ENCODE data around the gene HSFX2. TPM values are rescaled to one million over a fixed set of nuclear protein-coding genes. Genes with fewer than 3 reads are reported as not detected.
A peak's percentile ranks its signal among the peaks of the same experiment; 100 is the strongest.
"Not testable (repeated sequence)": the region's sequence is repeated elsewhere in the genome, so short reads cannot be mapped to it uniquely, and the experiment has no call there.

Gene HSFX2
- polyA plus RNA-seq (2013, experiment 1 of 4): not detected
- not detected for polyA plus RNA-seq (2013, experiment 2 of 4)
- 0.85 TPM for polyA plus RNA-seq (2013, experiment 3 of 4)
- 0.41 TPM for polyA plus RNA-seq (2013, experiment 4 of 4)

GRCh38 chrX:149595214-149595613 lies at the start of gene HSFX2:
Gene HSFX2 (minus strand): TSS chrX:149595314. CDS start chrX:149594700, 614 bp downstream.
- H3K9me3 ChIP-seq (ENCODE audit: control insufficient read depth, low read length); H3K27ac ChIP-seq (ENCODE audit: insufficient read depth, low read depth, low read length, poor library complexity, severe bottlenecking); H3K4me3 ChIP-seq (ENCODE audit: insufficient read depth, low read depth, low read length); H3K36me3 ChIP-seq (ENCODE audit: control insufficient read depth, insufficient read depth, low read length); H3K4me1 ChIP-seq (ENCODE audit: control insufficient read depth, insufficient read depth, low read length); H3K27me3 ChIP-seq (ENCODE audit: control insufficient read depth, insufficient read depth, low read length, poor library complexity, severe bottlenecking): not testable (repeated sequence)
- no CpG with 5 or more reads among the region's 17 CpGs for WGBS, 2 experiments

GRCh38 chrX:149643496-149643895 lies 48.4 kb upstream of the HSFX2 start:
- Histone ChIP-seq H3K9me3 (ENCODE audit: control insufficient read depth, low read length) (no peaks in the 10 kb centered on the region), H3K27ac (ENCODE audit: insufficient read depth, low read depth, low read length, poor library complexity, severe bottlenecking) (no peak overlapping the region), H3K27me3 (ENCODE audit: control insufficient read depth, insufficient read depth, low read length, poor library complexity, severe bottlenecking) (no peaks in the 10 kb centered on the region), H3K4me1 (ENCODE audit: control insufficient read depth, insufficient read depth, low read length) (no peaks in the 10 kb centered on the region), H3K4me3 (ENCODE audit: insufficient read depth, low read depth, low read length) (no peak overlapping the region), H3K36me3 (ENCODE audit: control insufficient read depth, insufficient read depth, low read length) (no peaks in the 10 kb centered on the region)
- WGBS, 2 experiments: 88 to 95% methylated on average over 3 of the region's 4 CpGs

GRCh38 chrX:149641835-149642234 lies 46.7 kb upstream of the HSFX2 start:
- Histone ChIP-seq H3K27ac (ENCODE audit: insufficient read depth, low read depth, low read length, poor library complexity, severe bottlenecking) (no peak overlapping the region), H3K36me3 (ENCODE audit: control insufficient read depth, insufficient read depth, low read length) (no peaks in the 10 kb centered on the region), H3K4me1 (ENCODE audit: control insufficient read depth, insufficient read depth, low read length) (no peaks in the 10 kb centered on the region), H3K27me3 (ENCODE audit: control insufficient read depth, insufficient read depth, low read length, poor library complexity, severe bottlenecking) (no peaks in the 10 kb centered on the region), H3K4me3 (ENCODE audit: insufficient read depth, low read depth, low read length) (no peak overlapping the region), H3K9me3 (ENCODE audit: control insufficient read depth, low read length) (no peaks in the 10 kb centered on the region)
- WGBS, 2 experiments: 92 to 94% methylated on average over 1 to 2 of the region's 2 CpGs

- H3K27me3 ChIP-seq (ENCODE audit: control insufficient read depth, insufficient read depth, low read length, poor library complexity, severe bottlenecking): no peaks in the 10 kb centered on the region
- no peaks in the 10 kb centered on the region for H3K4me1 ChIP-seq (ENCODE audit: control insufficient read depth, insufficient read depth, low read length)
- no peak overlapping the region for H3K27ac ChIP-seq (ENCODE audit: insufficient read depth, low read depth, low read length, poor library complexity, severe bottlenecking)
- no peak overlapping the region for H3K4me3 ChIP-seq (ENCODE audit: insufficient read depth, low read depth, low read length)
- WGBS, 2 experiments: 90 to 100% methylated on average over 1 to 2 of the region's 3 CpGs
- H3K36me3 ChIP-seq (ENCODE audit: control insufficient read depth, insufficient read depth, low read length): no peaks in the 10 kb centered on the region
- H3K9me3 ChIP-seq (ENCODE audit: control insufficient read depth, low read length): no peaks in the 10 kb centered on the region
These were observed 46.3 kb upstream of the HSFX2 start for GRCh38 chrX:149641432-149641831.

GRCh38 chrX:149639568-149639967 lies 44.5 kb upstream of the HSFX2 start:
- WGBS, 2 experiments: 89 to 94% methylated on average over 3 of the region's 3 CpGs

GRCh38 chrX:149638860-149639259 lies 43.7 kb upstream of the HSFX2 start:
- no peaks in the 10 kb centered on the region for H3K4me1 ChIP-seq (ENCODE audit: control insufficient read depth, insufficient read depth, low read length)
- H3K36me3 ChIP-seq (ENCODE audit: control insufficient read depth, insufficient read depth, low read length): no peaks in the 10 kb centered on the region
- H3K9me3 ChIP-seq (ENCODE audit: control insufficient read depth, low read length): no peaks in the 10 kb centered on the region
- H3K4me3 ChIP-seq (ENCODE audit: insufficient read depth, low read depth, low read length): no peak overlapping the region
- H3K27me3 ChIP-seq (ENCODE audit: control insufficient read depth, insufficient read depth, low read length, poor library complexity, severe bottlenecking): peaks cover under 1% of the 10 kb centered on the region
- H3K27ac ChIP-seq (ENCODE audit: insufficient read depth, low read depth, low read length, poor library complexity, severe bottlenecking): no peak overlapping the region

More at GRCh38 chrX:149639568-149639967, 44.5 kb upstream of the HSFX2 start:
- no peaks in the 10 kb centered on the region for H3K36me3 ChIP-seq (ENCODE audit: control insufficient read depth, insufficient read depth, low read length)
- H3K4me1 ChIP-seq (ENCODE audit: control insufficient read depth, insufficient read depth, low read length): no peaks in the 10 kb centered on the region
- no peak overlapping the region for H3K27ac ChIP-seq (ENCODE audit: insufficient read depth, low read depth, low read length, poor library complexity, severe bottlenecking)
- no peaks in the 10 kb centered on the region for H3K27me3 ChIP-seq (ENCODE audit: control insufficient read depth, insufficient read depth, low read length, poor library complexity, severe bottlenecking)
- no peaks in the 10 kb centered on the region for H3K9me3 ChIP-seq (ENCODE audit: control insufficient read depth, low read length)
- no peak overlapping the region for H3K4me3 ChIP-seq (ENCODE audit: insufficient read depth, low read depth, low read length)

GRCh38 chrX:149633511-149633910 lies 38.4 kb upstream of the HSFX2 start:
- H3K27ac ChIP-seq (ENCODE audit: insufficient read depth, low read depth, low read length, poor library complexity, severe bottlenecking): no peak overlapping the region
- no peaks in the 10 kb centered on the region for H3K9me3 ChIP-seq (ENCODE audit: control insufficient read depth, low read length)
- H3K4me1 ChIP-seq (ENCODE audit: control insufficient read depth, insufficient read depth, low read length): no peaks in the 10 kb centered on the region
- H3K36me3 ChIP-seq (ENCODE audit: control insufficient read depth, insufficient read depth, low read length): no peaks in the 10 kb centered on the region
- no peak overlapping the region for H3K4me3 ChIP-seq (ENCODE audit: insufficient read depth, low read depth, low read length)
- peaks cover 22% of the 10 kb centered on the region for H3K27me3 ChIP-seq (ENCODE audit: control insufficient read depth, insufficient read depth, low read length, poor library complexity, severe bottlenecking)

- H3K27ac ChIP-seq (ENCODE audit: insufficient read depth, low read depth, low read length, poor library complexity, severe bottlenecking): no peak within 1 kb of the TSS
- peak within 1 kb of the TSS; percentile 53 for H3K4me3 ChIP-seq (ENCODE audit: insufficient read depth, low read depth, low read length)
- H3K9me3 ChIP-seq (ENCODE audit: control insufficient read depth, low read length): no peaks in the 10 kb centered on the region
- WGBS, 2 experiments: 0 to 1% methylated on average over 102 of the region's 102 CpGs
- H3K36me3 ChIP-seq (ENCODE audit: control insufficient read depth, insufficient read depth, low read length): no peaks in the 10 kb centered on the region
- peaks cover 22% of the 10 kb centered on the region for H3K27me3 ChIP-seq (ENCODE audit: control insufficient read depth, insufficient read depth, low read length, poor library complexity, severe bottlenecking)
- no peaks in the 10 kb centered on the region for H3K4me1 ChIP-seq (ENCODE audit: control insufficient read depth, insufficient read depth, low read length)
These were observed 36.4 kb upstream of the HSFX2 start, which contains the start of gene TMEM185A for GRCh38 chrX:149631234-149632165. Gene TMEM185A (minus strand): TSS chrX:149631792. CDS start chrX:149631580, 212 bp downstream.

GRCh38 chrX:149630681-149631233 lies 35.6 kb upstream of the HSFX2 start:
- H3K27ac ChIP-seq (ENCODE audit: insufficient read depth, low read depth, low read length, poor library complexity, severe bottlenecking): no peak overlapping the region

GRCh38 chrX:149629730-149630387 lies 34.7 kb upstream of the HSFX2 start:
- Histone ChIP-seq H3K27me3 (ENCODE audit: control insufficient read depth, insufficient read depth, low read length, poor library complexity, severe bottlenecking) (peaks cover 22% of the 10 kb centered on the region), H3K27ac (ENCODE audit: insufficient read depth, low read depth, low read length, poor library complexity, severe bottlenecking) (no peak overlapping the region), H3K9me3 (ENCODE audit: control insufficient read depth, low read length) (no peaks in the 10 kb centered on the region), H3K4me3 (ENCODE audit: insufficient read depth, low read depth, low read length) (no peak overlapping the region), H3K4me1 (ENCODE audit: control insufficient read depth, insufficient read depth, low read length) (no peaks in the 10 kb centered on the region), H3K36me3 (ENCODE audit: control insufficient read depth, insufficient read depth, low read length) (no peaks in the 10 kb centered on the region)
- WGBS, 2 experiments: 81 to 86% methylated on average over 5 of the region's 5 CpGs

More at GRCh38 chrX:149630681-149631233, 35.6 kb upstream of the HSFX2 start:
- Histone ChIP-seq H3K4me3 (ENCODE audit: insufficient read depth, low read depth, low read length) (peak overlapping the region; percentile 53), H3K4me1 (ENCODE audit: control insufficient read depth, insufficient read depth, low read length) (no peaks in the 10 kb centered on the region), H3K36me3 (ENCODE audit: control insufficient read depth, insufficient read depth, low read length) (no peaks in the 10 kb centered on the region), H3K27me3 (ENCODE audit: control insufficient read depth, insufficient read depth, low read length, poor library complexity, severe bottlenecking) (peaks cover 22% of the 10 kb centered on the region), H3K9me3 (ENCODE audit: control insufficient read depth, low read length) (no peaks in the 10 kb centered on the region)
- WGBS, 2 experiments: 7 to 13% methylated on average over 16 of the region's 16 CpGs
